Smooth muscle cell (in vitro differentiated cells): ENCODE results near the gene OR51D1. TPM values are rescaled to one million over a fixed set of nuclear protein-coding genes. Genes with fewer than 3 reads are reported as not detected.

ENCODE experiments used
- DNase-seq: peaks from one replicate; lab custom pipeline; 2025; ENCODE audit not compliant: unreplicated experiment; lab: John Stamatoyannopoulos, UW
- H2AFZ ChIP-seq: fragments of 200-600 bp; sonication (generic); 2 replicates; pipeline ENCODE4 v1.6.0; 2016; ENCODE audit warnings: antibody characterized with exemption, low read depth, mild to moderate bottlenecking
- H3F3A ChIP-seq: fragments of 200-600 bp; sonication (generic); 2 replicates; pipeline ENCODE4 v1.6.0; 2017; ENCODE audit warnings: antibody characterized with exemption, low read depth
- H3K27ac ChIP-seq: fragments of 200-600 bp; sonication (generic); 2 replicates; pipeline ENCODE4 v1.5.1; 2016; ENCODE audit warnings: low read depth, mild to moderate bottlenecking
- H3K27me3 ChIP-seq: fragments of 200-600 bp; sonication (generic); 2 replicates; pipeline ENCODE4 v1.6.1; 2016; ENCODE audit warnings: low read depth, mild to moderate bottlenecking
- H3K36me3 ChIP-seq: fragments of 200-600 bp; sonication (generic); 2 replicates; pipeline ENCODE4 v1.5.1; 2016; ENCODE audit warnings: low read depth
- H3K4me1 ChIP-seq: fragments of 200-600 bp; sonication (generic); 2 replicates; pipeline ENCODE4 v1.5.1; 2016; ENCODE audit warnings: low read depth
- H3K4me2 ChIP-seq: fragments of 200-600 bp; sonication (generic); 2 replicates; pipeline ENCODE4 v1.6.0; 2016; ENCODE audit warnings: mild to moderate bottlenecking
- H3K4me3 ChIP-seq: fragments of 200-600 bp; sonication (generic); 2 replicates; pipeline ENCODE4 v1.5.1; 2016; ENCODE audit warnings: mild to moderate bottlenecking
- H3K79me2 ChIP-seq: fragments of 200-600 bp; sonication (generic); 2 replicates; pipeline ENCODE4 v1.6.0; 2016; ENCODE audit warnings: low read depth, mild to moderate bottlenecking
- H3K9ac ChIP-seq: fragments of 200-600 bp; sonication (generic); 2 replicates; pipeline ENCODE4 v1.6.0; 2016; ENCODE audit warnings: low read depth
- H3K9me3 ChIP-seq: fragments of 200-600 bp; sonication (generic); replicated peaks from 2 replicates; pipeline ENCODE4 v1.5.1; 2016; ENCODE audit warnings: low read depth
- H4K20me1 ChIP-seq: fragments of 200-600 bp; sonication (generic); 2 replicates; pipeline ENCODE4 v1.6.0; 2016; ENCODE audit warnings: low read depth
- CTCF ChIP-seq: fragments of 200-600 bp; sonication (generic); IDR thresholded peaks from 2 replicates; pipeline ENCODE4 v1.5.1; 2017; ENCODE audit warnings: borderline replicate concordance, mild to moderate bottlenecking, antibody characterized with exemption; ENCODE audit not compliant: insufficient read depth, poor library complexity, severe bottlenecking
- WGBS: methylation state at CpG from one replicate; pipeline ENCODE4 v1.1.7; 2016; ENCODE audit warnings: low lambda C conversion rate; 5-methylcytosine and 5-hydroxymethylcytosine counted together
- polyA plus RNA-seq: library from polyadenylated mRNA; unstranded; fragments of >200 nt; fragmentation: Nextera tagmentation; extraction: Ambion mirVana; gene quantifications from 2 replicates; pipeline ENCODE4 v1.2.1, GENCODE V29; 2016
- total RNA-seq: library from RNA; depleted of rRNA; stranded (reverse); fragments of >200 nt; gene quantifications from 2 replicates; pipeline ENCODE4 v1.2.3, GENCODE V29; 2014

The OR51D1 gene
- total and polyA plus RNA-seq, 2 experiments from 2014 or later = not detected

GRCh38 chr11:4677948-4678347 is 40.7 kb downstream of the OR51D1 start:
- H3K9ac ChIP-seq = no peak overlapping the region
- no peaks in the 10 kb centered on the region for H3K4me1 ChIP-seq
- no peak for TF ChIP-seq CTCF
- H3K27me3 ChIP-seq = peaks cover 2% of the 10 kb centered on the region
- no peak for DNase-seq
- no peaks in the 10 kb centered on the region for H3F3A ChIP-seq
- H3K79me2 ChIP-seq = no peaks in the 10 kb centered on the region
- no peaks in the 10 kb centered on the region for H4K20me1 ChIP-seq
- H3K4me3 ChIP-seq = no peak overlapping the region
- 94% methylated on average over 2 of the region's 2 CpGs for WGBS
- no peak overlapping the region for H3K4me2 ChIP-seq
- no peak overlapping the region for H3K27ac ChIP-seq
- H3K9me3 ChIP-seq = no peaks in the 10 kb centered on the region
- no peaks in the 10 kb centered on the region for H3K36me3 ChIP-seq
- no peak overlapping the region for H2AFZ ChIP-seq

- Histone ChIP-seq H3K4me3 (no peak overlapping the region), H3K4me2 (no peak overlapping the region), H3K36me3 (no peaks in the 10 kb centered on the region), H3K9ac (no peak overlapping the region), H3F3A (no peaks in the 10 kb centered on the region), H3K4me1 (no peaks in the 10 kb centered on the region), H3K27me3 (peaks cover 4% of the 10 kb centered on the region), H3K9me3 (no peaks in the 10 kb centered on the region), H3K79me2 (no peaks in the 10 kb centered on the region), H3K27ac (no peak overlapping the region), H2AFZ (no peak overlapping the region), H4K20me1 (no peaks in the 10 kb centered on the region)
- 71% methylated on average over 3 of the region's 3 CpGs for WGBS
- TF ChIP-seq CTCF = no peak
- no peak for DNase-seq
Measured at GRCh38 chr11:4680341-4680740, 43.1 kb downstream of the OR51D1 start.

GRCh38 chr11:4682623-4683419 is 45.5 kb downstream of the OR51D1 start:
- no peaks in the 10 kb centered on the region for H3K36me3 ChIP-seq
- no peak overlapping the region for H2AFZ ChIP-seq
- WGBS = 88% methylated on average over 2 of the region's 2 CpGs
- no peak overlapping the region for H3K27ac ChIP-seq
- DNase-seq = no peak
- H4K20me1 ChIP-seq = no peaks in the 10 kb centered on the region
- TF ChIP-seq CTCF = no peak
- H3K79me2 ChIP-seq = no peaks in the 10 kb centered on the region
- no peaks in the 10 kb centered on the region for H3K4me1 ChIP-seq
- H3K9ac ChIP-seq = no peak overlapping the region
- peaks cover 17% of the 10 kb centered on the region for H3K27me3 ChIP-seq
- no peaks in the 10 kb centered on the region for H3K9me3 ChIP-seq
- H3F3A ChIP-seq = no peaks in the 10 kb centered on the region
- H3K4me2 ChIP-seq = no peak overlapping the region
- no peak overlapping the region for H3K4me3 ChIP-seq
